GM23338 (cell line): ENCODE results near the gene EML2. TPM values are rescaled to one million over a fixed set of nuclear protein-coding genes. Genes with fewer than 3 reads are reported as not detected.

Experiments used
- ATAC-seq: fragments of 200-7000 bp; cut with Tn5 transposase; 3 replicates; pipeline ENCODE4 v1.9.1; 2020
- DNase-seq: peaks from one replicate; pipeline ENCODE4 v3.0.0-alpha.2; 2015; ENCODE audit warnings: low spot score
- H2AFZ ChIP-seq: fragments of 200-600 bp; sonication (generic); 2 replicates; pipeline ENCODE4 v1.8.0; 2016; ENCODE audit warnings: antibody characterized with exemption, mild to moderate bottlenecking, moderate library complexity
- H3F3A ChIP-seq: fragments of 200-600 bp; sonication (generic); replicated peaks from 2 replicates; pipeline ENCODE4 v1.8.0; 2017; ENCODE audit warnings: antibody characterized with exemption, mixed run types, low read depth
- H3K27ac ChIP-seq: fragments of 200-600 bp; sonication (generic); 2 replicates; pipeline ENCODE4 v1.6.1; 2016; ENCODE audit warnings: low read depth
- H3K27me3 ChIP-seq: fragments of 200-600 bp; sonication (generic); 2 replicates; pipeline ENCODE4 v1.8.0; 2016; ENCODE audit warnings: mild to moderate bottlenecking, mixed run types, moderate library complexity; ENCODE audit not compliant: insufficient read depth
- H3K36me3 ChIP-seq: fragments of 200-600 bp; sonication (generic); 2 replicates; pipeline ENCODE4 v1.8.0; 2016; ENCODE audit warnings: mild to moderate bottlenecking; ENCODE audit not compliant: insufficient read depth
- H3K4me1 ChIP-seq: fragments of 200-600 bp; sonication (generic); 2 replicates; pipeline ENCODE4 v1.8.0; 2016; ENCODE audit warnings: mild to moderate bottlenecking, moderate library complexity; ENCODE audit not compliant: insufficient read depth
- H3K4me2 ChIP-seq: fragments of 200-600 bp; sonication (generic); 2 replicates; pipeline ENCODE4 v1.7.1; 2017; ENCODE audit warnings: mixed run types
- H3K4me3 ChIP-seq: fragments of 200-600 bp; sonication (generic); 2 replicates; pipeline ENCODE4 v1.6.1; 2016; ENCODE audit warnings: mixed run types
- H3K79me2 ChIP-seq: fragments of 200-600 bp; sonication (generic); replicated peaks from 2 replicates; pipeline ENCODE4 v1.8.0; 2017; ENCODE audit warnings: mild to moderate bottlenecking; ENCODE audit not compliant: insufficient read depth
- H3K9me2 ChIP-seq: fragments of 200-600 bp; sonication (generic); 2 replicates; pipeline ENCODE4 v1.8.0; 2017; ENCODE audit not compliant: insufficient read depth
- H4K20me1 ChIP-seq: fragments of 200-600 bp; sonication (generic); replicated peaks from 2 replicates; pipeline ENCODE4 v1.8.0; 2017; ENCODE audit warnings: mild to moderate bottlenecking; ENCODE audit not compliant: insufficient read depth
- H3K27ac Mint-ChIP-seq: 2 replicates; pipeline ENCODE4 v1.8.0; 2020; ENCODE audit warnings: inconsistent platforms, mild to moderate bottlenecking, moderate library complexity, mixed read lengths
- H3K27me3 Mint-ChIP-seq: 3 replicates; pipeline ENCODE4 v1.8.0; 2022; ENCODE audit warnings: low read depth, mild to moderate bottlenecking, moderate library complexity, mixed read lengths, inconsistent platforms; ENCODE audit not compliant: insufficient read depth, poor library complexity
- H3K36me3 Mint-ChIP-seq: 3 replicates; pipeline ENCODE4 v1.8.0; 2021; ENCODE audit warnings: low read depth, mild to moderate bottlenecking, inconsistent platforms, moderate library complexity, mixed read lengths
- H3K4me1 Mint-ChIP-seq: 3 replicates; pipeline ENCODE4 v1.8.0; 2020; ENCODE audit warnings: mild to moderate bottlenecking, inconsistent platforms, mixed read lengths
- H3K4me3 Mint-ChIP-seq: 3 replicates; pipeline ENCODE4 v1.8.0; 2021; ENCODE audit warnings: moderate library complexity, mild to moderate bottlenecking, inconsistent platforms, mixed read lengths
- H3K9me3 Mint-ChIP-seq: 3 replicates; pipeline ENCODE4 v1.8.0; 2020; ENCODE audit warnings: moderate library complexity, mild to moderate bottlenecking, inconsistent platforms, mixed read lengths
- CREB1 ChIP-seq: fragments of 250-450 bp; sonication (Bioruptor Pico); IDR thresholded peaks from 2 replicates; pipeline ENCODE4 v1.5.0; 2020; ENCODE audit warnings: low read depth, mild to moderate bottlenecking, moderate library complexity
- ETS1 ChIP-seq: IDR thresholded peaks from 2 replicates; pipeline ENCODE4 v1.6.1; 2016; ENCODE audit warnings: antibody characterized with exemption
- EZH2phosphoT487 ChIP-seq: fragments of 200-600 bp; sonication (generic); IDR thresholded peaks from one replicate; pipeline ENCODE4 v1.8.1; 2018; ENCODE audit warnings: antibody characterized with exemption; ENCODE audit not compliant: unreplicated experiment
- POLR2AphosphoS5 ChIP-seq: IDR thresholded peaks from 2 replicates; pipeline ENCODE4 v1.6.1; 2016; ENCODE audit warnings: antibody characterized with exemption, low read depth
- STAT1 ChIP-seq: IDR thresholded peaks from one replicate; pipeline ENCODE4 v1.6.1; 2016; ENCODE audit warnings: antibody characterized with exemption; ENCODE audit not compliant: unreplicated experiment
- ZNF331 ChIP-seq: fragments of 250-450 bp; sonication (Bioruptor Pico); IDR thresholded peaks from 2 replicates; pipeline ENCODE4 v1.5.0; 2020; ENCODE audit warnings: low read depth, mild to moderate bottlenecking, moderate library complexity
- polyA plus RNA-seq: library from polyadenylated mRNA; unstranded; fragments of >200 nt; fragmentation: Nextera tagmentation; extraction: Ambion mirVana; gene quantifications from 2 replicates; pipeline ENCODE4 v1.2.1, GENCODE V29; 2016
- total RNA-seq: library from RNA; depleted of rRNA; stranded (reverse); fragments of >200 nt; shearing (Covaris generic); gene quantifications from 2 replicates; pipeline ENCODE4 v1.2.3, GENCODE V29; 2014
- TF ChIP-seq, protein P1 (sequence below), 2 experiments: fragments of 200-600 bp in 1 of 2; sonication (generic) in 1 of 2; conservative IDR thresholded peaks; 2 replicates each; pipeline versions ENCODE4 v1.5.1 to v1.6.1; 2016 to 2017; ENCODE audit warnings: antibody characterized with exemption in 2 of 2, low read depth in 2 of 2, mild to moderate bottlenecking in 2 of 2, moderate library complexity in 1 of 2

EML2 gene
- total and polyA plus RNA-seq, 2 experiments from 2014 or later: 7.1 to 33.9 TPM

DNA sequence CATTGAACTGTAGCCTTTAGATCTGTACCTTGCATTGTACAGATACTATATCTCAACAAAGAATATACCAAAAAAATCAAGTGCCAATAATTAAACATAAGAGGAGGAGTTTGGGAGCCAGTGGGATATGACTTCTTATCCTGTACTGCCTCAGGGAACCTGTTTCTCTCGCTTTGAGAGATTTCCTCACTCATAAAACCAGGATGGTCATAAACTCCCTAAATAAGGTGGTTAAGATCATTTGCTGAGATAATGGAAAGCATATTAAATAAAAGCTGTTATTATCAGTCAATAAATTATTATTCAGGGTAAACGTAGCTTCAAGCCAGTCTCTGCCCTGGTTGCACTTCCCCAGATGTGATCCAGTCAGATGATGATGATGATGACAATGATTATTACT, 71.6 kb downstream of the EML2 start (continued):
- TF ChIP-seq POLR2AphosphoS5 (no peak), ZNF331 (CRISPR knock-in tag) (no peak), CREB1 (CRISPR knock-in tag) (no peak), EZH2phosphoT487 (no peak), STAT1 (no peak), ETS1 (no peak)
- TF ChIP-seq, protein P1, sequence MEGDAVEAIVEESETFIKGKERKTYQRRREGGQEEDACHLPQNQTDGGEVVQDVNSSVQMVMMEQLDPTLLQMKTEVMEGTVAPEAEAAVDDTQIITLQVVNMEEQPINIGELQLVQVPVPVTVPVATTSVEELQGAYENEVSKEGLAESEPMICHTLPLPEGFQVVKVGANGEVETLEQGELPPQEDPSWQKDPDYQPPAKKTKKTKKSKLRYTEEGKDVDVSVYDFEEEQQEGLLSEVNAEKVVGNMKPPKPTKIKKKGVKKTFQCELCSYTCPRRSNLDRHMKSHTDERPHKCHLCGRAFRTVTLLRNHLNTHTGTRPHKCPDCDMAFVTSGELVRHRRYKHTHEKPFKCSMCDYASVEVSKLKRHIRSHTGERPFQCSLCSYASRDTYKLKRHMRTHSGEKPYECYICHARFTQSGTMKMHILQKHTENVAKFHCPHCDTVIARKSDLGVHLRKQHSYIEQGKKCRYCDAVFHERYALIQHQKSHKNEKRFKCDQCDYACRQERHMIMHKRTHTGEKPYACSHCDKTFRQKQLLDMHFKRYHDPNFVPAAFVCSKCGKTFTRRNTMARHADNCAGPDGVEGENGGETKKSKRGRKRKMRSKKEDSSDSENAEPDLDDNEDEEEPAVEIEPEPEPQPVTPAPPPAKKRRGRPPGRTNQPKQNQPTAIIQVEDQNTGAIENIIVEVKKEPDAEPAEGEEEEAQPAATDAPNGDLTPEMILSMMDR (conservative IDR thresholded peaks at IDR 0.05; ENCODE audit: low read depth in 2 of 2): no peak

GRCh38 chr19:45564131-45564780, 74.9 kb downstream of the EML2 start:
- Histone ChIP-seq H3K9me2 (no peaks in the 10 kb centered on the region), H3K4me2 (peak overlapping the region; percentile 63), H3F3A (peaks cover 4% of the 10 kb centered on the region; the same call in 1 of the 2 replicates), H3K4me1 (peaks cover 9% of the 10 kb centered on the region), H3K36me3 (no peaks in the 10 kb centered on the region), H3K27me3 (no peaks in the 10 kb centered on the region), H2AFZ (no peak overlapping the region), H4K20me1 (no peaks in the 10 kb centered on the region), H3K79me2 (peaks cover 8% of the 10 kb centered on the region), H3K27ac (peak overlapping the region; percentile 61; the same call in 1 of the 2 replicates), H3K4me3 (no peak overlapping the region)
- no peak overlapping the region; the same call in 2 of the 3 replicates for H3K4me3 Mint-ChIP-seq
- H3K36me3 Mint-ChIP-seq: no peaks in the 10 kb centered on the region
- TF ChIP-seq STAT1 (no peak), POLR2AphosphoS5 (peak; percentile 11; the same call in 1 of the 2 replicates)
- ATAC-seq (peak; percentile 91), DNase-seq (peak; percentile 75)
- H3K4me1 Mint-ChIP-seq: peaks cover 12% of the 10 kb centered on the region
- 0 out of 2 replicates have a peak overlapping the region, but pooled peaks have one; percentile 72 for H3K27ac Mint-ChIP-seq
- H3K27me3 Mint-ChIP-seq: no peaks in the 10 kb centered on the region
- no peaks in the 10 kb centered on the region for H3K9me3 Mint-ChIP-seq

DNA sequence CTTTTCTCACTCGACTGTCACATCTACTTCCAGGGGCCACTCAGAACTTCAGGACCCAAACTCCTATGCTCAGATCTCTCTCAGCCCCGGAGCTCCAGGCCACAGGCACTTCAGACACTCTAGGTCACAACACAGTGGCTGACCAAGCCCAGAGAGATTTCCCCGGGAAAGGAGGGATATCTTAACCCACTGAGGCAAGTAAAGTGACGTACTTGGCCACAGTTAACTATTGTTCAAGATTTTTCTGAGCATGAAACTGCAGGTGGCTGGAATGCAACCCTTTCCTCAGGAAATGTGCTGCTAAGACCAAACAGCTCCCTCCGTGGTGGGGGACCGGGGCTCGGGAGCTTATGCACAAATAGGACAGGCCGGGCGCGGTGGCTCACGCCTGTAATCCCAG, 78.5 kb downstream of the EML2 start:
- no peak for ATAC-seq
- no peak overlapping the region for H3K27ac ChIP-seq
- no peak for TF ChIP-seq ETS1
- no peak for TF ChIP-seq STAT1
- H3K4me3 ChIP-seq: no peak overlapping the region
- no peak overlapping the region for H2AFZ ChIP-seq
- Mint-ChIP-seq H3K4me3 (no peak overlapping the region), H3K27ac (no peak overlapping the region), H3K9me3 (no peaks in the 10 kb centered on the region), H3K27me3 (peaks cover 10% of the 10 kb centered on the region), H3K36me3 (no peaks in the 10 kb centered on the region), H3K4me1 (peaks cover 12% of the 10 kb centered on the region)
- no peaks in the 10 kb centered on the region for H3K9me2 ChIP-seq
- peaks cover 8% of the 10 kb centered on the region; the same call in 1 of the 2 replicates for H3K79me2 ChIP-seq
- no peaks in the 10 kb centered on the region for H3K27me3 ChIP-seq
- H3K4me1 ChIP-seq: peaks cover 9% of the 10 kb centered on the region
- no peaks in the 10 kb centered on the region; the same call in 1 of the 2 replicates for H4K20me1 ChIP-seq
- H3K36me3 ChIP-seq: no peaks in the 10 kb centered on the region
- DNase-seq: no peak
- H3K4me2 ChIP-seq: no peak overlapping the region
- H3F3A ChIP-seq: peaks cover 7% of the 10 kb centered on the region; the same call in 1 of the 2 replicates
